Testis (tissue), 5 donors: ENCODE results near the gene ITPRIP. TPM values are rescaled to one million over a fixed set of nuclear protein-coding genes. Genes with fewer than 3 reads are reported as not detected.
A peak's percentile ranks its signal among the peaks of the same experiment; 100 is the strongest.

Experiments
- DNase-seq: peaks from one replicate; pipeline ENCODE4 v3.0.0-alpha.2; 2019
- H3K27ac ChIP-seq, 2 donors: fragments of 200-600 bp; sonication (generic); one replicate each; pipeline ENCODE4 v1.5.1; 2019
- H3K27me3 ChIP-seq: fragments of 200-600 bp; sonication (generic); one replicate; pipeline ENCODE4 v1.5.1; 2019
- H3K36me3 ChIP-seq: fragments of 200-600 bp; sonication (generic); one replicate; pipeline ENCODE4 v1.5.1; 2017; ENCODE audit warnings: low read depth; ENCODE audit errors: missing control alignments
- H3K4me1 ChIP-seq: fragments of 200-600 bp; sonication (generic); one replicate; pipeline ENCODE4 v1.5.1; 2019
- H3K4me3 ChIP-seq, 2 donors: fragments of 200-600 bp; sonication (generic); one replicate each; pipeline ENCODE4 v1.5.1; 2017 to 2019
- H3K9me3 ChIP-seq: fragments of 200-600 bp; sonication (generic); one replicate; pipeline ENCODE4 v1.5.1; 2017
- POLR2A ChIP-seq: fragments of 450-650 bp; IDR thresholded peaks from one replicate; pipeline ENCODE4 v1.6.1; 2017; ENCODE audit warnings: antibody characterized with exemption, mild to moderate bottlenecking, moderate library complexity
- WGBS, 2 donors: methylation state at CpG; one replicate each; pipeline ENCODE4 v1.1.5; 2018; 5-methylcytosine and 5-hydroxymethylcytosine counted together
- intact Hi-C: fragments of 100-400 bp; cut with DNase I; formaldehyde crosslinking; loops from one replicate; pipeline ENCODE4 v1.15.1; 2023; ENCODE audit warnings: low total_unique reads
- long read RNA-seq, 2 donors: transcript quantifications; one replicate each; lab custom pipeline, GENCODE V29; 2026
- polyA plus RNA-seq: library from polyadenylated mRNA; stranded (reverse); fragments of 350-450 nt; fragmentation: Illumina TruSeq; extraction: RNeasy Lipid Tissue Mini Kit (QIAGEN cat#74804); gene quantifications from one replicate; pipeline ENCODE4 v1.2.3, GENCODE V29; 2014; ENCODE audit warnings: low read depth, low replicate concordance; ENCODE audit not compliant: insufficient read depth
- total RNA-seq, 2 donors: library from RNA; depleted of rRNA; stranded (reverse); fragments of >200 nt; gene quantifications; one replicate each; pipeline ENCODE4 v1.2.3, GENCODE V29; 2016
- TF ChIP-seq, protein P1 (sequence below), 3 experiments: fragments of 450-650 bp in 2 of 3; fragments of 200-600 bp in 1 of 3; sonication (generic) in 1 of 3; IDR thresholded peaks; one replicate each; pipeline ENCODE4 v1.5.1; 2016 to 2019; ENCODE audit warnings: antibody characterized with exemption in 3 of 3, mild to moderate bottlenecking in 2 of 3, moderate library complexity in 1 of 3

The ITPRIP gene, protein sequence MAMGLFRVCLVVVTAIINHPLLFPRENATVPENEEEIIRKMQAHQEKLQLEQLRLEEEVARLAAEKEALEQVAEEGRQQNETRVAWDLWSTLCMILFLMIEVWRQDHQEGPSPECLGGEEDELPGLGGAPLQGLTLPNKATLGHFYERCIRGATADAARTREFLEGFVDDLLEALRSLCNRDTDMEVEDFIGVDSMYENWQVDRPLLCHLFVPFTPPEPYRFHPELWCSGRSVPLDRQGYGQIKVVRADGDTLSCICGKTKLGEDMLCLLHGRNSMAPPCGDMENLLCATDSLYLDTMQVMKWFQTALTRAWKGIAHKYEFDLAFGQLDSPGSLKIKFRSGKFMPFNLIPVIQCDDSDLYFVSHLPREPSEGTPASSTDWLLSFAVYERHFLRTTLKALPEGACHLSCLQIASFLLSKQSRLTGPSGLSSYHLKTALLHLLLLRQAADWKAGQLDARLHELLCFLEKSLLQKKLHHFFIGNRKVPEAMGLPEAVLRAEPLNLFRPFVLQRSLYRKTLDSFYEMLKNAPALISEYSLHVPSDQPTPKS
- total RNA-seq (10 to 100 TPM; 21.6 to 29.5 TPM), polyA plus RNA-seq (21.5 TPM)
- long read RNA-seq, donor 1, full-length matches to known transcripts, result 11 of 11 reads
- long read RNA-seq, donor 1, partial matches to known transcripts, result 0 of 11 reads
- long read RNA-seq, donor 1, other reads (novel, unspliced or antisense), result 0 of 11 reads
- long read RNA-seq, donor 2, full-length matches to known transcripts, result 6 of 6 reads
- long read RNA-seq, donor 2, partial matches to known transcripts, result 0 of 6 reads
- long read RNA-seq, donor 2, other reads (novel, unspliced or antisense), result 0 of 6 reads

DNA sequence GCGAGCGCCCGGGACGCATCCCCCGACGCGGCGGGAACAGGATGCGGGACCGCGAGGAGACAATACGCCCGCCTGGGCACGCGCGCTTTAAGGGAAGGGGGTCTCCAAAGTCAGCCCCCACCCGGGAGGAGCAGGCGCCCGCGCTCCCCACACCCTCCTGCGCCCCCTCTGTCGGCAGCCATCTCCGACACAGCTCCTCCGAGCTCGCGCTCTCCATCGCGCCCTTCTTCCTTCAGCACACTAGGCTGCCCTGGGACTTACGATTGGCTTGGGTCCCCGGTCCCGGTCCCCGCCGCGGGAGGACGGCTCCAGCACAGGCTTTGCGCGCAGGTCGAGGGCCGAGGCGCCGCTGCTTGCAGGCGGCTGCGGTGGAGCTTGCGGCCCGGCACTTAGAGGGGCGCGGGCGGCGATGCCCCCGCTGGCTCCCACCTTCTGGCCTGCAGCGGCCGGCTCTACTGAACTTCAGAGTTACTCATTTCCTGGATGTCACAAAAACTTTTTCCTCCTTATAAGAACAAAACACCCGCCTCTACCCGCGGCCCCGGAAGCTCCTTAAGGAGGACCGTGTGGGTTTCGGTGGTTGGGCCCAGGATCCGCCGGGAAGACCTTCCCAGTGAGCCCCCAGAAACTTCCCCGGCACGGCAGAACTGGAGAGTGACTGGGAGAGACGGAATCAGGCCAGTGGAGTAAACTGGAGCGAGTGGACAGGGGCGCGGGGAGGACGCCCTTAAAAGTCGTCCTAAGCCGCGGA, at the start of gene ITPRIP:
Gene ITPRIP (minus strand): TSS at position 481 of the 751 bp plus-strand sequence. CDS start 22,414 bp downstream, outside the sequence.
- DNase-seq, result peak; percentile 85
- Histone ChIP-seq H3K36me3 (no peaks in the 10 kb centered on the region), H3K27ac (peak within 1 kb of the TSS; percentile 92 to 97), H3K9me3 (no peaks in the 10 kb centered on the region), H3K4me3 (peak within 1 kb of the TSS; percentile 86 to 99), H3K4me1 (peaks cover 37% of the 10 kb centered on the region), H3K27me3 (no peaks in the 10 kb centered on the region)
- TF ChIP-seq, protein P1, sequence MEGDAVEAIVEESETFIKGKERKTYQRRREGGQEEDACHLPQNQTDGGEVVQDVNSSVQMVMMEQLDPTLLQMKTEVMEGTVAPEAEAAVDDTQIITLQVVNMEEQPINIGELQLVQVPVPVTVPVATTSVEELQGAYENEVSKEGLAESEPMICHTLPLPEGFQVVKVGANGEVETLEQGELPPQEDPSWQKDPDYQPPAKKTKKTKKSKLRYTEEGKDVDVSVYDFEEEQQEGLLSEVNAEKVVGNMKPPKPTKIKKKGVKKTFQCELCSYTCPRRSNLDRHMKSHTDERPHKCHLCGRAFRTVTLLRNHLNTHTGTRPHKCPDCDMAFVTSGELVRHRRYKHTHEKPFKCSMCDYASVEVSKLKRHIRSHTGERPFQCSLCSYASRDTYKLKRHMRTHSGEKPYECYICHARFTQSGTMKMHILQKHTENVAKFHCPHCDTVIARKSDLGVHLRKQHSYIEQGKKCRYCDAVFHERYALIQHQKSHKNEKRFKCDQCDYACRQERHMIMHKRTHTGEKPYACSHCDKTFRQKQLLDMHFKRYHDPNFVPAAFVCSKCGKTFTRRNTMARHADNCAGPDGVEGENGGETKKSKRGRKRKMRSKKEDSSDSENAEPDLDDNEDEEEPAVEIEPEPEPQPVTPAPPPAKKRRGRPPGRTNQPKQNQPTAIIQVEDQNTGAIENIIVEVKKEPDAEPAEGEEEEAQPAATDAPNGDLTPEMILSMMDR (IDR thresholded peaks at IDR 0.05), result no peak
- no peak for TF ChIP-seq POLR2A
- intact Hi-C loops, result no loop called here
- WGBS, 2 donors, result 0% methylated on average over 19 to 31 of the region's 70 CpGs

DNA sequence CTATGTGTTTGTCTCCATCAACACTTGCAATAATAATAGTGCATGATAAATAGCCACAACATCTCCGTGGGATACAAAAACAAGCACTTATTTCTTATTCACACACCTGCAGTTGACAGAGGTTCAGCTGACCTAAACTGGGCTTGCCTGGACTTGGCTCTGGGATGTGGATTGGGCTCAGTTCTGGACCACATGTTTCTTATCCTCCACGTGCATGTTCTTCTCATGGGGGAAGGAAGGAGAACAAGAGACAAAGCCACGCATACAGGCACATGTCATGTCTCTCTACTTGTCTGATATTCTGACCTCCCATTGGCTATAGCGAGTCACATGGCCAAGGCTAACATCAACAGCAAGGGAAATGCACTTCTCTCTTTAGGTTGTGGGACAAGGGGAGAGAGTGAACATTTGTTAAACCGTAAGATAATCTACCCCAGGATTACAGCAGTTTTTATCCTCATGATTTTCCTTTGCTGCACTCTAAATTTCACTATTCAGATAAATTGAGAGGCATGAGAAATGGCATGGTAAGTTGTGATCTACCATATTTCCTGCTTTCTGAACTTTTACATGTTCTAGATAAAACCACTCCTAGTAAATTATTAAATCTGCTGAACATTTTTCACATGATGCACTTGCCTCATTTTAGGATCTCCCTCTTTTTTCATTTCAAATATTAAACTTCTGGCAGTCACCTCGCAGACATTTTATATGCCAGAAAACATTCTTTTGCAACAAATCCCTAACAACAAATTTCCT, 49.0 kb upstream of the ITPRIP start:
- Histone ChIP-seq H3K4me1 (no peaks in the 10 kb centered on the region), H3K36me3 (no peaks in the 10 kb centered on the region), H3K27me3 (no peaks in the 10 kb centered on the region), H3K27ac (no peak overlapping the region), H3K4me3 (no peak overlapping the region), H3K9me3 (no peaks in the 10 kb centered on the region)
- DNase-seq, result no peak
- TF ChIP-seq, protein P1 (IDR thresholded peaks at IDR 0.05), result no peak
- TF ChIP-seq POLR2A, result no peak
- WGBS, 2 donors, result 74% methylated on average over 6 of the region's 6 CpGs
- intact Hi-C loops, result no loop called here

DNA sequence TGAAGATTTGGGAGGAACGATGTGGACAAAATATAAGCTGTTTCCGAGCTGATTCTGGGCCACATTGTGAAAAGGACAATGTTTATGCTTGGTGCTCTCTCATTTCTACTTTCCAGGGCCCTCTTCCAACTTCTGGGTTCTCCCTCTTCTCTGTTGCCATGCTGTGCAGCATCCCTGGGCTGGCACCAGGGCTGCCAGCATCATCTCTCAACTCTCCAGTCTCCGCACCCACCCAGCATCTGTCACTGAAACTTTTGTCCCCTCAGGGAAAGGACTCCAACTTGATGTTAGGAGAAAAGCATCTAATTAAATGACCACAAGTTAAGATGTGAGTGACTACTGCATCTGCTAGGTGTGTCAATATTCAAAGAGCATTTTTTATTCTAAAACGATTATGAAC, 42.1 kb upstream of the ITPRIP start:
- Histone ChIP-seq H3K4me3 (no peak overlapping the region), H3K27me3 (no peaks in the 10 kb centered on the region), H3K4me1 (no peaks in the 10 kb centered on the region), H3K9me3 (no peaks in the 10 kb centered on the region), H3K36me3 (no peaks in the 10 kb centered on the region), H3K27ac (no peak overlapping the region)
- no peak for TF ChIP-seq POLR2A
- TF ChIP-seq, protein P1 (IDR thresholded peaks at IDR 0.05), result no peak
- WGBS, 2 donors, result 89 to 90% methylated on average over 4 of the region's 4 CpGs
- DNase-seq, result no peak
- intact Hi-C loops, result no loop called here

DNA sequence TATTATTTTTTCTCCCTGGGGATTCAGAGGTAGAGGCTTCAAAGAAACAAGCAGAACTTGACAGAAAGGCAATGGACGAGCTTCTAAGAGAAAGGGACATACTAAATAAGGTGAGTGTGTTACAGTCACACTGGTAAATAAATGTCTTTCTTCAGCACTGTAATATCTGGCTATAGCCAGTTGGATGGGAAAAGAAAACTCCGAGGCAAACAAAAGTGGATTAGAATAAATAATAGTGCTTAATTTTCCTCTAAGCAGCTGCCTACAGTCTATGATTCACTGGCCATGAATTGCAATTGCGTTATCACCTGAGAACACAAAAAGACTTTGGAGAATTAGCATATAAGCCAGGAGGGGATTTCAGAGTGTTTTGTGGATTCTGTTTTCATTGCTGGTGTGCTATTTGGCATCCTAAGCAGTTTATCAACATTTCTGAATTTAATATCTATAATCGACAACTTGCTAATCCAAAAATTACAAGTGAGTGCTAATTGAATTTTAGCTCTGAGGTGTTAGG, 38.6 kb upstream of the ITPRIP start:
- 86 to 92% methylated on average over 4 of the region's 4 CpGs for WGBS, 2 donors
- intact Hi-C loops, result no loop called here
- no peak for DNase-seq

More for the DNA sequence above, 38.6 kb upstream of the ITPRIP start:
- Histone ChIP-seq H3K4me3 (no peak overlapping the region), H3K27ac (no peak overlapping the region), H3K4me1 (no peaks in the 10 kb centered on the region), H3K36me3 (no peaks in the 10 kb centered on the region), H3K9me3 (no peaks in the 10 kb centered on the region), H3K27me3 (no peaks in the 10 kb centered on the region)
- TF ChIP-seq, protein P1 (IDR thresholded peaks at IDR 0.05), result no peak
